SKM-1 (cell line): ENCODE results near the gene TRAF1.
"Not testable (repeated sequence)": the region's sequence is repeated elsewhere in the genome, so short reads cannot be mapped to it uniquely, and the experiment has no call there.

Source experiments
- DNase-seq: peaks from one replicate; lab custom pipeline; 2025; ENCODE audit not compliant: unreplicated experiment; lab: John Stamatoyannopoulos, UW

The TRAF1 gene

DNA sequence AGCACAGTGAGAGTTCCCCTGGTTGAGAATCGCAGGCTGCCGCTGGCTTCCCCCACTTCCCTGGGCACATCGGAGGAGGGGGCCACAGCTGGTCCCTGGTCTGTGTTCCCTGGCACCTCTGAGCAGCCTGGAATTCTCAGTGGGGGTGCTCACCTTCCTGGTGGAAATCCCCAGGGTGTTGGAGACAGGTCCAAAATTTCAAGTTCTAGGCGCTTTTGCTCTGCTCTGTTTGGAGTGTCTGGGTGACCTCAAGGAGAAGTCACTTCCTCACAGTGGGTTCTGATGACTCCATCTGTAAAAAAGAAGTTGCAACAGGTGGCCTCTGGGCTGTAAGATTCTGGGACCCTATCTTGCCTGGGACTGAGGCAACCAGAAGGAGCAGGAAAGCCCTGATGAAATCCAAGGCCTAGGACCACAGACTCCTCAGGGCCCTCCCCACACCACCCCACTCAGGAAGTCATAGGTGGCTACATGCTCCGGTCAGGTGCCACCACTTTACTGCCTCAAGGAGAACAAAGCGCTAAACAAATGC lies at the start of gene TRAF1:
Gene TRAF1, minus strand, starts transcription at position 400 of the 532 bp plus-strand sequence. CDS start 721 bp downstream, outside the sequence.
- DNase-seq = peak; percentile 78

DNA sequence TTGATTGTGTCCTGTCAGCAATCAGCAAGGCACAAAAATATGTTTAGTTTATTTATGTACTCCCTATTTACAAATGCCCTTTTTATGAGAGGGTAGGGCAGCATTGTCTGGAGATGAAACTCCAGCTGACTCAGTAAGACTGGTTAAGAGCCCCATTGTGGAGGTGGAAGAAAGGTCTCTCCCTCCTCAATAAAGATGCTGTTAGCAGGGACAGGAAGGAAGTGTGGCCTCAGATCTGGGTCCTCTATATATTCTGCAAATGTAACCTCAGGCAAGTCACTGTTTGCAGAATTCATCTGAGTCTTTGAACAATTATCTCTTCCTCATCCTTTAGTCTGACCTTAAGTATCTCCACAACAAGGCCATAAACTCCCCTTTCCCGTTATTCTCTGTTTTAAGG lies 48.3 kb upstream of the TRAF1 start:
- DNase-seq = peak; percentile 18

DNA sequence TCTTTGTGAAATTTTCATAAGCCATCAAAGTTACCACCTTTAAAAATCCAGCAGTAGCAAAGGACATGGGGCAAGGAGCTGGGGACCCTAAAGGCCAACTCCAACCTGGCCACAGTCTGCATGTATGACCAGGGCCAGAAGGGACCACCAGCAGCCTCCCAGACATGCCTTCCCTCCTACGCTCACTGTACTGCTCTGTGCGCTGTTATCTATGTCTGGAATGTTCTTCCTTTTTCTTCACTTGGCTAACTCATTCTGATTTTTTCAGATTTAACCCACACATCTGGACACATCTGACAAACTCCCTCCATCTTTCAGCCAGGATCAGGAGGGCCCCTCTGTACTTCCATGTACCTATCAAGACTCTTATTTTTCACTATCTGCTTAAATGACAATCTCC lies 47.6 kb upstream of the TRAF1 start:
- no peak for DNase-seq

- DNase-seq = no peak
Observed at GRCh38 chr9:120971938-120972337, 45.3 kb upstream of the TRAF1 start.

- DNase-seq = not testable (repeated sequence)
Observed at GRCh38 chr9:120971471-120971870, 44.9 kb upstream of the TRAF1 start.

- no peak for DNase-seq
Observed at GRCh38 chr9:120970244-120970643, 43.6 kb upstream of the TRAF1 start.

DNA sequence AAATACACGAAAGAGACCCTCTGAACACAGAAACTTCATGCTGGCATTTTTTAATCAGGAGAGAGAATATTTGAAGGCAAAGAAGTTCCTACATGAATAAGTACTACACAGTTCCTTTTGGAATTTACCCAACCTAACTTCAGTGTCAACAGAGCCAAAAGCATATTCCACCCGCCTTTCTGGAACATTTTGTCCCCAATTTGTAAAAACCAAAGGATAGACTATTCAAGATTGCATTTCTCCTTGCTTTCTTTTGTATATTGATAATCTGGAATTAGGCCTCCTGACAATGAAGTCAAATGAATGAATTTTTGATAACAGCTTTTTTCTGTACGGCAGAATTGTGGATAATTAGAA lies 39.4 kb upstream of the TRAF1 start:
- DNase-seq = no peak

DNA sequence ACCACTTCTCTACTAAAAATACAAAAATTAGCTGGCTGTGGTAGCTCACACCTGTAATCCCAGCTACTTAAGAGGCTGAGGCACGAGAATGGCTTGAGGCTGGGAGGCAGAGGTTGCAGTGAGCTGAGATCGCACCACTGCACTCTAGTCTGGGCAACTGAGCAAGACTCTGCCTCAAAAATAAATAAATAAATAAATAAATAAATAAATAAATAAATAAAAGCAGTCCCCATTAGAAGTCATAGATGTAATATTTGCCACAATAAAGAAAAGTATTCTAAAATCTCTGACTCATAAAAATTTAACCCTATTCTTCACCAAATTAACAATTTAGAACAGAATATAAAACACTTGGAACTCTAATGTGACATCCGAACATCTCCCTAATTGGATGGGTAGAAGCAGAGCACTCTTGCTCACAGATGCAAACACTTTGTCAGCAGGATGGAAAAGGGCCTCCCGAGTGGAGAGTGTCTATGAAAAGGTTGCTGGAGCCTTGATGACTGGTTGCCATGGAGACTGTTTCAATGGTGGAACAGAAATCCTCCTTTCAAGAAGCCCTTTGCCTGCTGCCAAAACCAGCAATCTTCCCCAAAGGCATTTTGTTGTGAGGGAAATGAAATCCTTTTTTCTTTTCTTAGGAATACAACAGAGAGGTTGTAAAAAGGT lies 38.9 kb upstream of the TRAF1 start:
- no peak for DNase-seq

DNA sequence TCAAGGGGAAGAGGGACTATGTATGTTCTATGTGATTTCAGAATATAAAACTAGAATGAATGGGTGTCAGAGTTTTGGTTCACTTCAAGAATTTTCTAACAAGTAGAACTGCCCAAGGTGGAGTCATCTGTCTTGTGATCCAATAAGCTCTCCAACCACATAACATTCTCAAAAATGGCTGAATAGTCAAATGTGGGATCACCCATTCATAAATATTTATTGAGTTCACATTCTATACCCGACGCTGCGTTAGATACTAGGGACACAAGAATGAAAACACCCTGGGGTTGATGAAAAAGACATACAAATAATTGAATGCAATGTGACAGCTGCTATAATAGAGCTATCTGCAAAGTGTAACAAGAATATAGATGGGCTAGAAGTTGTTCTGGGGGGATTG lies 35.3 kb upstream of the TRAF1 start:
- DNase-seq = no peak

DNA sequence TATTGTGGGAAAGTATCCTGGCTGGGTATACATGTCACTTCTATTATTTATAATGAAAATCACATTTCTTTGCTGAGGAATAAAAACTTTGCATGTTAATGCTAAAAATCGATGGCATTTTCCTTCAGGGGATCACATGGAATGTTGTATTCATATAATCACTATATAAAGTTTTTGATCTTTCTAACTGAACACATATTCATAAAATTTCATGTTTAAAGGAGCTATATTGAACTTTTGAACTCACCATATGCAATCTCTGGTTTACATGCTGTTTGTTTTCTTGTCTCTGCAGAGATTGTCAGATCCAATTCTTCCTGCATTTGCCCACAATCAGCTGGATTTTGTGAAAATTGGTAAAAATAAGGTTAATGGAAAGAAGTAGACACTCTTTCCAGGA lies 33.4 kb upstream of the TRAF1 start:
- DNase-seq = no peak

DNA sequence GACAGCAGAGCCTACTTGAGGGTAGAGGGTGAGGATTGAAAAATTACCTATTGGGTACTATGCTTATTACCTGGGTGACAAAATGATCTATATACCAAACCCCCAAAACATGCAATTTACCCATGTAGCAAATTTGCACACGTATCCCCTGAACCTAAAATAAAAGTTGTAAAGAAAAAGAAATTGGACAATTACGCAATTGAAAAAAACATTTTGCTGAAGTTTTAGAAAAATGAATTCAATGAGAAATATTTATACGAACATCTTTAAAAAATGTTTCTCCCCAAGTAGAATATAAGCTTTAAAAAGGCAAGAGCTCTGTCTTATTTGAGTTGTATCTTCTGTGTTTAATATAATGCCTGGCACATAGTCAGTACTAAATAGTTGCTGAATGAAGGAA lies 30.3 kb upstream of the TRAF1 start:
- DNase-seq = no peak

- DNase-seq = no peak
Observed at GRCh38 chr9:120951960-120952618, 25.5 kb upstream of the TRAF1 start.

GRCh38 chr9:120950421-120951388 lies 24.1 kb upstream of the TRAF1 start:
- DNase-seq = no peak

- no peak for DNase-seq
Observed at GRCh38 chr9:120949290-120949689, 22.7 kb upstream of the TRAF1 start.

DNA sequence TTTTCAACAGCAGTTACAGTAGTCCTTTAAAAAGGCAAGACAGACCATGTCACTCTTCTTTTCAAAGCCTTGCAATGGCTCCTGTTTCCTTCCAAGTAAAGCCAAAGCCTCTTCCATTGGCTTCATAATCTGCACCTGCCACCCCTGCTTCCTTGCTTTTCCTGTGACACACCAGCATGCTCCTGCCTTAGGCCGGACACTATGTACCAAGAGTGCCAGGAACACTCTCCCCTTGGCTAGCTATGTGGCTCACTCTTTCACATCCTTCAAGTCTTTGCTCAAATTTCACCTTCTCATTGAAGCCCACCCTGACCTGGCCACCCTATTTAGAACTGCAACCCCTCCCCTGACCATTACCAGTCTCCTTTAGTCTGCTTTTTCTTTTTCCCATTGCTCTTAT lies 22.2 kb upstream of the TRAF1 start:
- no peak for DNase-seq

- no peak for DNase-seq
Observed at GRCh38 chr9:120947222-120947621, 20.6 kb upstream of the TRAF1 start.

- DNase-seq = no peak
Observed at GRCh38 chr9:120946259-120946658, 19.7 kb upstream of the TRAF1 start.

DNA sequence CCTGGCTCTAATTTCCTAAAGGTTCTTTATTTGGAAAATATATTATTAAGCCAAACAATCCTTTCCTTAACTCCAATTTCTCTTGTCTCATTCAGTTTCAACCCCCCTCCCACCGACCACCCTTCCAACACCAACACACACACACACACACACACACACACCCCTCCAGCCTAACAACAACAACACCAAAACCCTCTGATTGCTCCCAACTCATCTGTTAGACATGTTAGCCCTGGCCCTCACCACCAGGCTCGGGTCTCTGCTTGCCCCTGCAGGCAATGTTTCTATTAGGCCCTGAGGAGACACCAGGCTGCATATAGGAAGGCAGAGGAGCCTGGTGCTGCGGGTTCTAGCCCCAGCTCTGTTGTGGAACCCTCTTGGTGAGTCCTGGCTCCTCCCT lies 18.4 kb upstream of the TRAF1 start:
- DNase-seq = no peak

- DNase-seq = peak; percentile 93
Observed at GRCh38 chr9:120944434-120944843, 17.8 kb upstream of the TRAF1 start.

GRCh38 chr9:120942186-120943001 lies 15.8 kb upstream of the TRAF1 start:
- DNase-seq = no peak
